Ectodermal cell (in vitro differentiated cells): ENCODE results near the gene TWF2.
A peak's percentile ranks its signal among the peaks of the same experiment; 100 is the strongest.

Experiments
- H3K27ac ChIP-seq: 2 replicates; pipeline ENCODE4 v1.7.0; 2013; ENCODE audit warnings: mild to moderate bottlenecking, low read depth, low read length; ENCODE audit not compliant: insufficient read depth, poor library complexity, severe bottlenecking
- H3K27me3 ChIP-seq: 2 replicates; pipeline ENCODE4 v1.7.0; 2013; ENCODE audit warnings: mild to moderate bottlenecking, low read length; ENCODE audit not compliant: insufficient read depth, control insufficient read depth, poor library complexity, severe bottlenecking
- H3K36me3 ChIP-seq: one replicate; pipeline ENCODE4 v1.7.0; 2013; ENCODE audit warnings: low read length; ENCODE audit not compliant: control insufficient read depth, insufficient read depth
- H3K4me1 ChIP-seq: one replicate; pipeline ENCODE4 v1.7.0; 2013; ENCODE audit warnings: low read length; ENCODE audit not compliant: control insufficient read depth, insufficient read depth
- H3K4me3 ChIP-seq: 2 replicates; pipeline ENCODE4 v1.7.0; 2013; ENCODE audit warnings: low read depth, low read length, control low read depth; ENCODE audit not compliant: insufficient read depth
- H3K9me3 ChIP-seq: 2 replicates; pipeline ENCODE4 v1.7.0; 2013; ENCODE audit warnings: mild to moderate bottlenecking, low read length, moderate library complexity; ENCODE audit not compliant: control insufficient read depth
- WGBS, 2 experiments: methylation state at CpG; one replicate each; pipeline ENCODE4 v1.1.7; 2013; ENCODE audit warnings: missing lambda C conversion rate in 2 of 2; 5-methylcytosine and 5-hydroxymethylcytosine counted together

Gene TWF2

GRCh38 chr3:52248165-52248541 is 9.2 kb upstream of the TWF2 start:
- H3K27me3 ChIP-seq: peaks cover 40% of the 10 kb centered on the region
- H3K36me3 ChIP-seq: no peaks in the 10 kb centered on the region
- peaks cover 5% of the 10 kb centered on the region for H3K4me1 ChIP-seq
- no peaks in the 10 kb centered on the region for H3K9me3 ChIP-seq
- H3K27ac ChIP-seq: no peak overlapping the region
- WGBS, 2 experiments: 95% methylated on average over 10 of the region's 10 CpGs
- H3K4me3 ChIP-seq: no peak overlapping the region

GRCh38 chr3:52247409-52248164 is 8.6 kb upstream of the TWF2 start:
- WGBS, 2 experiments: 93 to 95% methylated on average over 7 of the region's 7 CpGs
- Histone ChIP-seq H3K27ac (no peak overlapping the region), H3K4me3 (no peak overlapping the region), H3K4me1 (peaks cover 5% of the 10 kb centered on the region), H3K27me3 (peaks cover 40% of the 10 kb centered on the region), H3K9me3 (no peaks in the 10 kb centered on the region), H3K36me3 (no peaks in the 10 kb centered on the region)

GRCh38 chr3:52246728-52247408 is 7.9 kb upstream of the TWF2 start:
- WGBS, 2 experiments: 87 to 88% methylated on average over 14 of the region's 14 CpGs

GRCh38 chr3:52246264-52246620 is 7.3 kb upstream of the TWF2 start:
- H3K27ac ChIP-seq: no peak overlapping the region
- 28 to 30% methylated on average over 8 of the region's 8 CpGs for WGBS, 2 experiments
- H3K36me3 ChIP-seq: no peaks in the 10 kb centered on the region
- H3K27me3 ChIP-seq: peaks cover 40% of the 10 kb centered on the region
- H3K9me3 ChIP-seq: no peaks in the 10 kb centered on the region
- H3K4me1 ChIP-seq: peaks cover 5% of the 10 kb centered on the region
- H3K4me3 ChIP-seq: peak overlapping the region; percentile 30

More at GRCh38 chr3:52246728-52247408, 7.9 kb upstream of the TWF2 start:
- H3K9me3 ChIP-seq: no peaks in the 10 kb centered on the region
- peaks cover 40% of the 10 kb centered on the region for H3K27me3 ChIP-seq
- H3K27ac ChIP-seq: no peak overlapping the region
- H3K4me3 ChIP-seq: no peak overlapping the region
- peaks cover 5% of the 10 kb centered on the region for H3K4me1 ChIP-seq
- H3K36me3 ChIP-seq: no peaks in the 10 kb centered on the region

GRCh38 chr3:52245322-52246263 is 6.6 kb upstream of the TWF2 start, which contains the start of gene PPM1M:
PPM1M (plus strand) TSS chr3:52245759; CDS start chr3:52245825, 66 bp downstream.
- H3K27me3 ChIP-seq: peaks cover 40% of the 10 kb centered on the region
- peaks cover 5% of the 10 kb centered on the region for H3K4me1 ChIP-seq
- WGBS, 2 experiments: 4% methylated on average over 98 of the region's 98 CpGs
- peak within 1 kb of the TSS; percentile 30 for H3K4me3 ChIP-seq
- no peaks in the 10 kb centered on the region for H3K36me3 ChIP-seq
- no peak within 1 kb of the TSS for H3K27ac ChIP-seq
- H3K9me3 ChIP-seq: no peaks in the 10 kb centered on the region

- no peak overlapping the region for H3K27ac ChIP-seq
- H3K27me3 ChIP-seq: peaks cover 40% of the 10 kb centered on the region
- peaks cover 5% of the 10 kb centered on the region for H3K4me1 ChIP-seq
- WGBS, 2 experiments: 83 to 85% methylated on average over 9 of the region's 9 CpGs
- no peaks in the 10 kb centered on the region for H3K9me3 ChIP-seq
- H3K4me3 ChIP-seq: no peak overlapping the region
- no peaks in the 10 kb centered on the region for H3K36me3 ChIP-seq
These were observed 5.1 kb upstream of the TWF2 start for GRCh38 chr3:52243791-52244628.

- 92 to 93% methylated on average over 1 of the region's 1 CpG for WGBS, 2 experiments
- Histone ChIP-seq H3K27me3 (peaks cover 35% of the 10 kb centered on the region), H3K4me3 (no peak overlapping the region), H3K27ac (no peak overlapping the region), H3K4me1 (peaks cover 15% of the 10 kb centered on the region), H3K9me3 (no peaks in the 10 kb centered on the region), H3K36me3 (no peaks in the 10 kb centered on the region)
These were observed 3.1 kb upstream of the TWF2 start for GRCh38 chr3:52242039-52242438.

- no peak overlapping the region for H3K27ac ChIP-seq
- H3K27me3 ChIP-seq: peaks cover 24% of the 10 kb centered on the region
- whole genome bisulfite sequencing, 2 experiments: 96 to 97% methylated on average over 4 of the region's 4 CpGs
- H3K4me3 ChIP-seq: no peak overlapping the region
- H3K4me1 ChIP-seq: peaks cover 11% of the 10 kb centered on the region
- no peaks in the 10 kb centered on the region for H3K9me3 ChIP-seq
- H3K36me3 ChIP-seq: no peaks in the 10 kb centered on the region
These were observed 2.0 kb upstream of the TWF2 start for GRCh38 chr3:52240886-52241370.

GRCh38 chr3:52240059-52240885 is 1.3 kb upstream of the TWF2 start:
- 90 to 100% methylated on average over 1 of the region's 1 CpG for WGBS, 2 experiments
- Histone ChIP-seq H3K27me3 (peaks cover 17% of the 10 kb centered on the region), H3K4me1 (peaks cover 10% of the 10 kb centered on the region), H3K4me3 (no peak overlapping the region), H3K27ac (no peak overlapping the region), H3K9me3 (no peaks in the 10 kb centered on the region), H3K36me3 (no peaks in the 10 kb centered on the region)
